Rectal smooth muscle tissue (tissue), 1 donor: Measurements from ENCODE around the gene CHST12.
A peak's percentile ranks its signal among the peaks of the same experiment; 100 is the strongest.

ENCODE experiments used
- H3K27ac ChIP-seq: one replicate; pipeline ENCODE4 v1.7.0; 2013; ENCODE audit warnings: low read depth, low read length, inconsistent platforms
- H3K27me3 ChIP-seq: one replicate; pipeline ENCODE4 v1.7.0; 2013; ENCODE audit warnings: low read length; ENCODE audit not compliant: control insufficient read depth, insufficient read depth
- H3K36me3 ChIP-seq: one replicate; pipeline ENCODE4 v1.7.0; 2013; ENCODE audit warnings: low read length; ENCODE audit not compliant: control insufficient read depth, insufficient read depth
- H3K4me1 ChIP-seq: one replicate; pipeline ENCODE4 v1.7.0; 2013; ENCODE audit warnings: low read length; ENCODE audit not compliant: control insufficient read depth, insufficient read depth
- H3K4me3 ChIP-seq: one replicate; pipeline ENCODE4 v1.7.0; 2013; ENCODE audit warnings: low read length
- H3K9ac ChIP-seq: one replicate; pipeline ENCODE4 v1.7.0; 2013; ENCODE audit warnings: low read length

Gene CHST12

GRCh38 chr7:2403014-2403717, at the start of gene CHST12:
TSS of gene CHST12 (plus strand) at chr7:2403611. CDS start at chr7:2432640, 29,029 bp downstream.
- Histone ChIP-seq H3K27me3 (no peaks in the 10 kb centered on the region), H3K36me3 (no peaks in the 10 kb centered on the region), H3K4me3 (peak within 1 kb of the TSS; percentile 96), H3K27ac (peak within 1 kb of the TSS; percentile 45), H3K9ac (peak within 1 kb of the TSS; percentile 56), H3K4me1 (peaks cover 9% of the 10 kb centered on the region)

- peak overlapping the region; percentile 100 for H3K9ac ChIP-seq
- H3K4me1 ChIP-seq, result peaks cover 14% of the 10 kb centered on the region
- peak overlapping the region; percentile 91 for H3K4me3 ChIP-seq
- H3K27ac ChIP-seq, result peak overlapping the region; percentile 100
- H3K36me3 ChIP-seq, result no peaks in the 10 kb centered on the region
- H3K27me3 ChIP-seq, result no peaks in the 10 kb centered on the region
These were observed 49.5 kb upstream of the CHST12 start for GRCh38 chr7:2353936-2354185.

DNA sequence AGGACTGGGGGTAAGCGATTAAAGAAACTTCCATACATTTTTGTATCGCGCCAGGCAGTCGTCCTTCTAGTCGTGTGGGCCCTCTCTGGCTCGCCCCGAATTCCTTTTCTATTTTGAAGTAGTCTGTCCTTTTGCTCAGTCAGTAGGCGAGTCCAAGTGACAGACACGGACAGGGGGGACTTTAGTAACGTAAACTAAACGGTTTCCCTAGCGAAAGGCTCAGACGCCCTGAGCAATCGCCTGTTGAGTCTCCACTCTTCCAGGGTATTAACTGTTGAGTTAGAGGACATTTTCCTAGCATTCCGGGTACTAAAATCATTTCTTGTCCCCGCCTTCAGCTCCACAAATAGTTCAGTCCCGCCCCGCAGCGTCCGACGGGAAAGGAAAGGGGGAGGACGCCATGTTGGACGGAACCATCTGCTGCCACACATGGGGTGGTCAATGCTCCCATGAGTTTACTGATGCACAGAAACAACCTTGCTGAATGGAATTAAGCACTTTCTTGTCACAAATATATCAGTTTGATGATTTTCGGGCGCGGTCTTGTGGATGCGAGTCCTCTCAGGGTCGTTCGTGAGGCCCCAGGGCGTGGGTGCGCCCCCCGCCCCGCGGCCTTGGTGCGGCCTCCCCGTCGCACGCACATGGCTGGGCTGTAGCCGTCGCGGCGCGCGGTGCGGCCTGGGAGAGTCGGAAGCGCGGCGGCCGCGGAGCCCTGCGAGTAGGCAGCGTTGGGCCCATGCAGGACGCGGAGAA, 49.0 kb upstream of the CHST12 start, which contains the start of gene EIF3B:
EIF3B (plus strand) TSS at position 642 of the 753 bp plus-strand sequence; CDS start at position 737, 95 bp downstream.
- no peaks in the 10 kb centered on the region for H3K27me3 ChIP-seq
- H3K36me3 ChIP-seq, result no peaks in the 10 kb centered on the region
- peaks cover 14% of the 10 kb centered on the region for H3K4me1 ChIP-seq
- peak within 1 kb of the TSS; percentile 100 for H3K27ac ChIP-seq
- H3K4me3 ChIP-seq, result peak within 1 kb of the TSS; percentile 91
- peak within 1 kb of the TSS; percentile 100 for H3K9ac ChIP-seq

DNA sequence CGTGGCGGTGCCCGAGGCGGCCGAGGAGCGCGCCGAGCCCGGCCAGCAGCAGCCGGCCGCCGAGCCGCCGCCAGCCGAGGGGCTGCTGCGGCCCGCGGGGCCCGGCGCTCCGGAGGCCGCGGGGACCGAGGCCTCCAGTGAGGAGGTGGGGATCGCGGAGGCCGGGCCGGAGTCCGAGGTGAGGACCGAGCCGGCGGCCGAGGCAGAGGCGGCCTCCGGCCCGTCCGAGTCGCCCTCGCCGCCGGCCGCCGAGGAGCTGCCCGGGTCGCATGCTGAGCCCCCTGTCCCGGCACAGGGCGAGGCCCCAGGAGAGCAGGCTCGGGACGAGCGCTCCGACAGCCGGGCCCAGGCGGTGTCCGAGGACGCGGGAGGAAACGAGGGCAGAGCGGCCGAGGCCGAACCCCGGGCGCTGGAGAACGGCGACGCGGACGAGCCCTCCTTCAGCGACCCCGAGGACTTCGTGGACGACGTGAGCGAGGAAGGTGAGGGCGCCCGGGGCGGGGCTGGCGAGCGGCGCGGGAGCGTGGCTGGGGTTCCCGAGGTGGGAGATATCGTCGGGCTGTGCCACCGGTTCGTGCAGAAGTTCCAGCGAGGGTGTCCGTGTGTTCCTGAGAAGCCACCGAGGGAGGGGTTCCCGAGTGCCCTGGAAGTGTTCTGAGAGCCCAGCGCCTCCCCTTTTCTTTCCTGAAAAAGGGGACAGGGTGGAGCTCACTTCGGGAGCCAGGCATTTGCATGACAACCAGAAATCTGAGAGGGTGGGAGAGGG, 48.3 kb upstream of the CHST12 start:
- no peaks in the 10 kb centered on the region for H3K27me3 ChIP-seq
- no peaks in the 10 kb centered on the region for H3K36me3 ChIP-seq
- peaks cover 14% of the 10 kb centered on the region for H3K4me1 ChIP-seq
- peak overlapping the region; percentile 91 for H3K4me3 ChIP-seq
- H3K9ac ChIP-seq, result peak overlapping the region; percentile 80
- peak overlapping the region; percentile 100 for H3K27ac ChIP-seq

- peaks cover under 1% of the 10 kb centered on the region for H3K36me3 ChIP-seq
- H3K4me3 ChIP-seq, result peak overlapping the region; percentile 91
- no peak overlapping the region for H3K27ac ChIP-seq
- H3K4me1 ChIP-seq, result peaks cover 14% of the 10 kb centered on the region
- H3K27me3 ChIP-seq, result no peaks in the 10 kb centered on the region
- no peak overlapping the region for H3K9ac ChIP-seq
These were observed 47.8 kb upstream of the CHST12 start for GRCh38 chr7:2355705-2356008.

DNA sequence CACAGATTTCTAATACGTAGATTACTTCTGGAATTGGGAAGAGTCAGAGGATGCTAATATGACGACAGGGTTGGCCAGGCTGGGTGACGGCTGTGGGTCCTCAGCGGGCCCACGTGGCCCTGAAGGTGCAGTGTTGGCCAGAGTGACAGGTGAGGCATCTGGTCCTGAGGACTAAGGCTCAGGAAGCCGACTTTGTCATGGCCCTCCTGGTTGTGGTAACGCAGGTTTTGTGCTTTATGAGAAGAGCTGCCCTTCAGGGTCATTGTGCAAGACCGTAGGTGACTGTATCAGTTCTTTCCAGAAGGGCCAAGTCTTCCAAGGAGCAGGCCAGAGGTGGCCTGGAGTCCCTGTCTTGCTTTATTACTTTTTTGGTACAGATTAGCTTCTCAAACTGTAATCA, 46.2 kb upstream of the CHST12 start:
- H3K27me3 ChIP-seq, result no peaks in the 10 kb centered on the region
- peaks cover 3% of the 10 kb centered on the region for H3K36me3 ChIP-seq
- no peak overlapping the region for H3K4me3 ChIP-seq
- no peak overlapping the region for H3K9ac ChIP-seq
- no peak overlapping the region for H3K27ac ChIP-seq
- peaks cover 14% of the 10 kb centered on the region for H3K4me1 ChIP-seq

DNA sequence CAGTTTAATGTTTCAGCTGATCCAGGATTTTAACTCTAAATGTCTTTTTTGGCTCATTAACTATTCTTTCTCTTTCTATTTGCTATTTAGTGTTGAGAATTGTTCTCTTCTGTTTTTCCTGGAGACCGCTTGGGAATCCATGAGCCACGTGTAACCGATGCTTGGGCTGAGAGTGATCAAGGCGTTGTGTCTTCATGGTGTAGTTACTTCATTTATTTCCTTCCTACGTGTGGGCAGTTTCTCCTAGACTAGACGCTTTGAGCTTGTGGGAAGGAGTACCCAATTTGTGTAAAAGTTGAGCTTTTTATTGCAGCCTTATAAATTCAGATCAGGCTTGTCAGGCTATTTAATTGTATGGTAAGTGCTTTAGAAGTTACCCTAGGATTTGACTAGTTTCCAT, 45.8 kb upstream of the CHST12 start:
- no peak overlapping the region for H3K27ac ChIP-seq
- no peak overlapping the region for H3K4me3 ChIP-seq
- peaks cover 14% of the 10 kb centered on the region for H3K4me1 ChIP-seq
- no peaks in the 10 kb centered on the region for H3K27me3 ChIP-seq
- H3K9ac ChIP-seq, result no peak overlapping the region
- H3K36me3 ChIP-seq, result peaks cover 6% of the 10 kb centered on the region

- Histone ChIP-seq H3K4me1 (peaks cover 14% of the 10 kb centered on the region), H3K27ac (no peak overlapping the region), H3K4me3 (no peak overlapping the region), H3K9ac (no peak overlapping the region), H3K36me3 (peaks cover 15% of the 10 kb centered on the region), H3K27me3 (no peaks in the 10 kb centered on the region)
These were observed 44.4 kb upstream of the CHST12 start for GRCh38 chr7:2358968-2359527.

GRCh38 chr7:2359610-2360009, 43.8 kb upstream of the CHST12 start:
- Histone ChIP-seq H3K4me1 (peaks cover 14% of the 10 kb centered on the region), H3K4me3 (no peak overlapping the region), H3K27me3 (no peaks in the 10 kb centered on the region), H3K36me3 (peaks cover 21% of the 10 kb centered on the region), H3K9ac (no peak overlapping the region), H3K27ac (no peak overlapping the region)

DNA sequence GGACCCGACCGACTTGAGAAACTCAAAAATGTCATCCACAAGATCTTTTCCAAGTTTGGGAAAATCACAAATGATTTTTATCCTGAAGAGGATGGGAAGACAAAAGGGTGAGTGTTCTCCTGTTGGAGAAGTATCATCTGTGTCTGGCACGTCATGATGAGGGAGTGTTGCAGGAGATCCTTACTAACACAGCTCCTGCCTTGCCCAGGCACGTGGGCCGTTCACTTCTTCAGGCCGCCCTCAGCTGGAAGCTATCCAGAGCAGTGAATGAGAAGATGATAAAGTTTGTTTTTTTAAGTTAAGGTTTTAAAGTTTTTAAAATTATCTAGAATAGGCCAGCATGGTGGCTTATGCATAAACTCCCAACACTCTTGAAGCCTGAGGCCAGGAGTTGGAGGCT, 42.6 kb upstream of the CHST12 start:
- Histone ChIP-seq H3K4me3 (no peak overlapping the region), H3K9ac (no peak overlapping the region), H3K36me3 (peaks cover 21% of the 10 kb centered on the region), H3K4me1 (peaks cover 12% of the 10 kb centered on the region), H3K27ac (no peak overlapping the region), H3K27me3 (no peaks in the 10 kb centered on the region)

GRCh38 chr7:2362385-2363088, 40.9 kb upstream of the CHST12 start:
- no peaks in the 10 kb centered on the region for H3K4me1 ChIP-seq
- no peak overlapping the region for H3K4me3 ChIP-seq
- H3K27me3 ChIP-seq, result no peaks in the 10 kb centered on the region
- H3K27ac ChIP-seq, result no peak overlapping the region
- peaks cover 30% of the 10 kb centered on the region for H3K36me3 ChIP-seq
- no peak overlapping the region for H3K9ac ChIP-seq

GRCh38 chr7:2369139-2369538, 34.3 kb upstream of the CHST12 start:
- Histone ChIP-seq H3K27ac (no peak overlapping the region), H3K4me1 (no peaks in the 10 kb centered on the region), H3K27me3 (no peaks in the 10 kb centered on the region), H3K4me3 (no peak overlapping the region), H3K36me3 (peaks cover 62% of the 10 kb centered on the region), H3K9ac (no peak overlapping the region)
